HEK293 (cell line): ENCODE measurements around the gene ADGRB3.

Experiments
- REST ChIP-seq: fragments of 450-650 bp; formaldehyde crosslinking; IDR thresholded peaks from 2 replicates; pipeline ENCODE4 v1.5.1; 2016; ENCODE audit warnings: missing biosample characterization, missing genetic modification characterization
- SP2 ChIP-seq: fragments of 450-650 bp; formaldehyde crosslinking; IDR thresholded peaks from 2 replicates; pipeline ENCODE4 v1.5.1; 2016; ENCODE audit warnings: missing biosample characterization, missing genetic modification characterization
- TCF7L2 ChIP-seq: IDR thresholded peaks from 2 replicates; pipeline ENCODE4 v1.6.1; 2011; ENCODE audit warnings: low read depth, mild to moderate bottlenecking, inconsistent platforms, low read length, moderate library complexity, borderline replicate concordance
- TRIM28 ChIP-seq: IDR thresholded peaks from 2 replicates; pipeline ENCODE4 v1.6.1; 2011; ENCODE audit warnings: low read length, control low read depth, borderline replicate concordance
- ZBTB26 ChIP-seq: fragments of 450-650 bp; formaldehyde crosslinking; optimal IDR thresholded peaks from 2 replicates; pipeline ENCODE3; 2016; ENCODE audit warnings: missing biosample characterization, mild to moderate bottlenecking, missing genetic modification characterization
- ZNF146 ChIP-seq: fragments of 450-650 bp; formaldehyde crosslinking; IDR thresholded peaks from 2 replicates; pipeline ENCODE4 v1.5.1; 2016; ENCODE audit warnings: missing biosample characterization, missing genetic modification characterization
- ZNF155 ChIP-seq: fragments of 450-650 bp; formaldehyde crosslinking; IDR thresholded peaks from 2 replicates; pipeline ENCODE4 v1.5.1; 2016; ENCODE audit warnings: missing biosample characterization, missing genetic modification characterization
- ZNF214 ChIP-seq: fragments of 450-650 bp; formaldehyde crosslinking; IDR thresholded peaks from 2 replicates; pipeline ENCODE4 v1.5.1; 2017; ENCODE audit warnings: missing biosample characterization, mild to moderate bottlenecking, missing genetic modification characterization, borderline replicate concordance
- ZNF274 ChIP-seq, 2 experiments: fragments of 200-500 bp in 1 of 2; fragments of 450-650 bp in 1 of 2; sonication (Bioruptor generic) in 1 of 2; formaldehyde crosslinking in 1 of 2; IDR thresholded peaks; 2 replicates each; pipeline versions ENCODE4 v1.5.1 to v1.6.1; 2014 to 2016; ENCODE audit warnings: borderline replicate concordance in 1 of 2, inconsistent platforms in 1 of 2, low read length in 1 of 2, missing biosample characterization in 1 of 2, missing genetic modification characterization in 1 of 2
- ZNF629 ChIP-seq: fragments of 450-650 bp; formaldehyde crosslinking; IDR thresholded peaks from 2 replicates; pipeline ENCODE4 v1.5.1; 2017; ENCODE audit warnings: missing biosample characterization, missing genetic modification characterization
- TF ChIP-seq, protein P1 (sequence below): fragments of 450-650 bp; formaldehyde crosslinking; IDR thresholded peaks from 2 replicates; pipeline ENCODE4 v1.5.1; 2016; ENCODE audit warnings: missing biosample characterization, missing genetic modification characterization
- TF ChIP-seq, protein P2 (sequence below): fragments of 450-650 bp; formaldehyde crosslinking; IDR thresholded peaks from 2 replicates; pipeline ENCODE4 v1.5.1; 2016; ENCODE audit warnings: missing biosample characterization, missing genetic modification characterization, low read depth
- TF ChIP-seq, protein P3 (sequence below): fragments of 450-650 bp; formaldehyde crosslinking; IDR thresholded peaks from 2 replicates; pipeline ENCODE4 v1.5.1; 2016; ENCODE audit warnings: missing biosample characterization, missing genetic modification characterization

- TF ChIP-seq SP2 (tag by site-specific recombination) (no peak), ZNF155 (no peak), ZNF214 (tag by site-specific recombination) (no peak), TRIM28 (no peak), REST (no peak), ZBTB26 (no peak), ZNF274 (IDR thresholded peaks at IDR 0.05; ENCODE audit: low read length) (no peak), ZNF274 (tag by site-specific recombination; IDR thresholded peaks at IDR 0.05; ENCODE audit: borderline replicate concordance) (no peak), ZNF629 (tag by site-specific recombination) (no peak), TCF7L2 (no peak), ZNF146 (tag by site-specific recombination) (no peak)
- TF ChIP-seq, protein P1, sequence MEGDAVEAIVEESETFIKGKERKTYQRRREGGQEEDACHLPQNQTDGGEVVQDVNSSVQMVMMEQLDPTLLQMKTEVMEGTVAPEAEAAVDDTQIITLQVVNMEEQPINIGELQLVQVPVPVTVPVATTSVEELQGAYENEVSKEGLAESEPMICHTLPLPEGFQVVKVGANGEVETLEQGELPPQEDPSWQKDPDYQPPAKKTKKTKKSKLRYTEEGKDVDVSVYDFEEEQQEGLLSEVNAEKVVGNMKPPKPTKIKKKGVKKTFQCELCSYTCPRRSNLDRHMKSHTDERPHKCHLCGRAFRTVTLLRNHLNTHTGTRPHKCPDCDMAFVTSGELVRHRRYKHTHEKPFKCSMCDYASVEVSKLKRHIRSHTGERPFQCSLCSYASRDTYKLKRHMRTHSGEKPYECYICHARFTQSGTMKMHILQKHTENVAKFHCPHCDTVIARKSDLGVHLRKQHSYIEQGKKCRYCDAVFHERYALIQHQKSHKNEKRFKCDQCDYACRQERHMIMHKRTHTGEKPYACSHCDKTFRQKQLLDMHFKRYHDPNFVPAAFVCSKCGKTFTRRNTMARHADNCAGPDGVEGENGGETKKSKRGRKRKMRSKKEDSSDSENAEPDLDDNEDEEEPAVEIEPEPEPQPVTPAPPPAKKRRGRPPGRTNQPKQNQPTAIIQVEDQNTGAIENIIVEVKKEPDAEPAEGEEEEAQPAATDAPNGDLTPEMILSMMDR (tag by site-specific recombination) = no peak
- TF ChIP-seq, protein P2, sequence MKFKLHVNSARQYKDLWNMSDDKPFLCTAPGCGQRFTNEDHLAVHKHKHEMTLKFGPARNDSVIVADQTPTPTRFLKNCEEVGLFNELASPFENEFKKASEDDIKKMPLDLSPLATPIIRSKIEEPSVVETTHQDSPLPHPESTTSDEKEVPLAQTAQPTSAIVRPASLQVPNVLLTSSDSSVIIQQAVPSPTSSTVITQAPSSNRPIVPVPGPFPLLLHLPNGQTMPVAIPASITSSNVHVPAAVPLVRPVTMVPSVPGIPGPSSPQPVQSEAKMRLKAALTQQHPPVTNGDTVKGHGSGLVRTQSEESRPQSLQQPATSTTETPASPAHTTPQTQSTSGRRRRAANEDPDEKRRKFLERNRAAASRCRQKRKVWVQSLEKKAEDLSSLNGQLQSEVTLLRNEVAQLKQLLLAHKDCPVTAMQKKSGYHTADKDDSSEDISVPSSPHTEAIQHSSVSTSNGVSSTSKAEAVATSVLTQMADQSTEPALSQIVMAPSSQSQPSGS (tag by site-specific recombination) = no peak
- TF ChIP-seq, protein P3, sequence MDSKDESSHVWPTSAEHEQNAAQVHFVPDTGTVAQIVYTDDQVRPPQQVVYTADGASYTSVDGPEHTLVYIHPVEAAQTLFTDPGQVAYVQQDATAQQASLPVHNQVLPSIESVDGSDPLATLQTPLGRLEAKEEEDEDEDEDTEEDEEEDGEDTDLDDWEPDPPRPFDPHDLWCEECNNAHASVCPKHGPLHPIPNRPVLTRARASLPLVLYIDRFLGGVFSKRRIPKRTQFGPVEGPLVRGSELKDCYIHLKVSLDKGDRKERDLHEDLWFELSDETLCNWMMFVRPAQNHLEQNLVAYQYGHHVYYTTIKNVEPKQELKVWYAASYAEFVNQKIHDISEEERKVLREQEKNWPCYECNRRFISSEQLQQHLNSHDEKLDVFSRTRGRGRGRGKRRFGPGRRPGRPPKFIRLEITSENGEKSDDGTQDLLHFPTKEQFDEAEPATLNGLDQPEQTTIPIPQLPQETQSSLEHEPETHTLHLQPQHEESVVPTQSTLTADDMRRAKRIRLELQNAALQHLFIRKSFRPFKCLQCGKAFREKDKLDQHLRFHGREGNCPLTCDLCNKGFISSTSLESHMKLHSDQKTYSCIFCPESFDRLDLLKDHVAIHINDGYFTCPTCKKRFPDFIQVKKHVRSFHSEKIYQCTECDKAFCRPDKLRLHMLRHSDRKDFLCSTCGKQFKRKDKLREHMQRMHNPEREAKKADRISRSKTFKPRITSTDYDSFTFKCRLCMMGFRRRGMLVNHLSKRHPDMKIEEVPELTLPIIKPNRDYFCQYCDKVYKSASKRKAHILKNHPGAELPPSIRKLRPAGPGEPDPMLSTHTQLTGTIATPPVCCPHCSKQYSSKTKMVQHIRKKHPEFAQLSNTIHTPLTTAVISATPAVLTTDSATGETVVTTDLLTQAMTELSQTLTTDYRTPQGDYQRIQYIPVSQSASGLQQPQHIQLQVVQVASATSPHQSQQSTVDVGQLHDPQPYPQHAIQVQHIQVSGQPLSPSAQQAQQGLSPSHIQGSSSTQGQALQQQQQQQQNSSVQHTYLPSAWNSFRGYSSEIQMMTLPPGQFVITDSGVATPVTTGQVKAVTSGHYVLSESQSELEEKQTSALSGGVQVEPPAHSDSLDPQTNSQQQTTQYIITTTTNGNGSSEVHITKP (tag by site-specific recombination) = no peak
Observed at GRCh38 chr6:69100772-69101171, 465.7 kb downstream of the ADGRB3 start.
